HepG2 (cell line): ENCODE results near the gene GRIP2. TPM values are rescaled to one million over a fixed set of nuclear protein-coding genes. Genes with fewer than 3 reads are reported as not detected.

ENCODE experiments used
- ATAC-seq: fragments of 200-7000 bp; cut with Tn5 transposase; 3 replicates; pipeline ENCODE4 v1.9.1; 2020; ENCODE audit warnings: mild to moderate bottlenecking, moderate library complexity
- BruUV-seq: library from RNA; stranded (reverse); fragments of 400-500 nt; replicated peaks from 2 replicates; lab custom pipeline; 2021; lab: Mats Ljungman, UMichigan
- CTCF ChIA-PET: fragments of 300-600 bp; formaldehyde crosslinking; extraction: SDS; loops from one replicate; lab custom pipeline; 2021; ENCODE audit warnings: low total read pairs, inconsistent platforms, low intra/inter-chr PET ratio; lab: Yijun Ruan, JAX
- POLR2A ChIA-PET: fragments of 350-600 bp; sonication (Branson Sonifier 250); formaldehyde crosslinking; loops from one replicate; lab custom pipeline; 2020; ENCODE audit warnings: antibody characterized with exemption, inconsistent platforms; lab: Yijun Ruan, JAX
- DNase-seq: peaks from one replicate; pipeline ENCODE4 v3.0.0-alpha.2; 2015; ENCODE audit warnings: low spot score
- FAIRE-seq: peaks from 3 replicates; lab custom pipeline; 2011; peaks lifted over from hg19 to GRCh38; lab: Jason Lieb, UNC
- H2AFZ ChIP-seq: one replicate; pipeline ENCODE4 v1.6.1; 2011; ENCODE audit warnings: low read length, inconsistent platforms
- H3K27ac ChIP-seq: fragments of 300-600 bp; 3 replicates; pipeline ENCODE4 v1.8.0; 2011; ENCODE audit warnings: mixed run types, mild to moderate bottlenecking, mixed read lengths, low read length, inconsistent platforms; ENCODE audit not compliant: insufficient read depth; ENCODE audit errors: extremely low read length
- H3K27me3 ChIP-seq, 2 experiments: fragments of 200-600 bp in 1 of 2; 2 replicates in 1 of 2; 3 replicates in 1 of 2; pipeline versions ENCODE4 v1.6.0 to v1.8.0; 2011; ENCODE audit warnings: low read length in 2 of 2, mild to moderate bottlenecking in 2 of 2, moderate library complexity in 2 of 2, inconsistent platforms in 1 of 2; ENCODE audit not compliant: insufficient read depth in 2 of 2, control insufficient read depth in 1 of 2
- H3K36me3 ChIP-seq, 2 experiments: fragments of 200-600 bp in 1 of 2; replicated peaks in 1 of 2; 2 replicates in 1 of 2; 3 replicates in 1 of 2; pipeline versions ENCODE4 v1.5.1 to v1.8.0; 2011; ENCODE audit warnings: low read length in 2 of 2, inconsistent platforms in 1 of 2; ENCODE audit not compliant: insufficient read depth in 2 of 2, control insufficient read depth in 1 of 2
- H3K4me1 ChIP-seq: 2 replicates; pipeline ENCODE4 v1.5.1; 2012; ENCODE audit warnings: low read length, inconsistent platforms; ENCODE audit not compliant: insufficient read depth
- H3K4me2 ChIP-seq: 2 replicates; pipeline ENCODE4 v1.6.0; 2011; ENCODE audit warnings: low read depth, low read length, inconsistent platforms
- H3K4me3 ChIP-seq, 3 experiments: fragments of 200-600 bp in 1 of 3; sonication (generic), shearing (Covaris generic) in 1 of 3; replicated peaks in 1 of 3; 2 replicates each; pipeline ENCODE4 v1.5.1; 2011 to 2016; ENCODE audit warnings: low read length in 3 of 3, inconsistent platforms in 2 of 3, low read depth in 2 of 3, mild to moderate bottlenecking in 2 of 3, control low read depth in 1 of 3, mixed read lengths in 1 of 3; ENCODE audit not compliant: insufficient read depth in 1 of 3
- H3K79me2 ChIP-seq: one replicate; pipeline ENCODE4 v1.6.1; 2011; ENCODE audit warnings: low read length, inconsistent platforms; ENCODE audit not compliant: insufficient read depth
- H3K9ac ChIP-seq: 2 replicates; pipeline ENCODE4 v1.6.0; 2011; ENCODE audit warnings: mild to moderate bottlenecking, low read depth, low read length, inconsistent platforms; ENCODE audit not compliant: insufficient read depth
- H3K9me3 ChIP-seq: 2 replicates; pipeline ENCODE4 v1.5.1; 2012; ENCODE audit warnings: mild to moderate bottlenecking, low read length
- H4K20me1 ChIP-seq: 2 replicates; pipeline ENCODE4 v1.6.0; 2011; ENCODE audit warnings: inconsistent platforms, mild to moderate bottlenecking, low read length, moderate library complexity; ENCODE audit not compliant: insufficient read depth
- GLI4 ChIP-seq: sonication (generic); formaldehyde crosslinking; IDR thresholded peaks from 2 replicates; pipeline ENCODE4 v1.5.1; 2020; ENCODE audit warnings: missing genetic modification reagents, mild to moderate bottlenecking, moderate library complexity, borderline replicate concordance
- TSC22D2 ChIP-seq: sonication (generic); formaldehyde crosslinking; IDR thresholded peaks from 2 replicates; pipeline ENCODE4 v1.5.1; 2020; ENCODE audit warnings: missing genetic modification reagents, mild to moderate bottlenecking, borderline replicate concordance
- ZNF629 ChIP-seq: sonication (generic); formaldehyde crosslinking; conservative IDR thresholded peaks from 2 replicates; pipeline ENCODE4 v1.5.0; 2020; ENCODE audit warnings: missing genetic modification reagents
- WGBS: methylation state at CpG from one replicate; pipeline ENCODE4 v1.1.6; 2017; ENCODE audit warnings: low lambda C conversion rate; 5-methylcytosine and 5-hydroxymethylcytosine counted together
- in situ Hi-C: cut with HindIII; loops from 2 replicates; pipeline ENCODE4 v1.10.0; 2017; ENCODE audit warnings: low pct_unique_long_range_greater_than_20kb; ENCODE audit not compliant: extremely low pct_ligation_motif_present
- intact Hi-C: fragments of 100-400 bp; cut with micrococcal nuclease; formaldehyde crosslinking; loops from one replicate; pipeline ENCODE4 v1.10.0; 2022; ENCODE audit not compliant: unreplicated experiment
- polyA plus RNA-seq, 8 experiments: library from polyadenylated mRNA; depleted of rRNA in 3 of 8; stranded (reverse) in 7 of 8; unstranded in 1 of 8; fragments of >200 nt; fragmentation: Illumina TruSeq in 4 of 8; extraction: Trizol in 4 of 8; gene quantifications; 2 replicates each; pipeline versions ENCODE4 v1.2.1 to v1.2.3, GENCODE V29; 2011 to 2016; ENCODE audit warnings: low read depth in 4 of 8, missing spikeins in 1 of 8, mixed read lengths in 1 of 8; ENCODE audit not compliant: insufficient read depth in 1 of 8
- total RNA-seq, 5 experiments: library from RNA; depleted of rRNA; stranded (reverse); fragments of >200 nt; fragmentation: Illumina TruSeq; extraction: Trizol; gene quantifications; 2 replicates each; pipeline ENCODE4 v1.2.3, GENCODE V29; 2016; ENCODE audit warnings: low read depth in 1 of 5

Gene GRIP2
- total and polyA plus RNA-seq, 2 of the 13 experiments (the other 11 are each of a cell fraction or from before 2014, with no cell fraction given) = 0.11 to 0.24 TPM

DNA sequence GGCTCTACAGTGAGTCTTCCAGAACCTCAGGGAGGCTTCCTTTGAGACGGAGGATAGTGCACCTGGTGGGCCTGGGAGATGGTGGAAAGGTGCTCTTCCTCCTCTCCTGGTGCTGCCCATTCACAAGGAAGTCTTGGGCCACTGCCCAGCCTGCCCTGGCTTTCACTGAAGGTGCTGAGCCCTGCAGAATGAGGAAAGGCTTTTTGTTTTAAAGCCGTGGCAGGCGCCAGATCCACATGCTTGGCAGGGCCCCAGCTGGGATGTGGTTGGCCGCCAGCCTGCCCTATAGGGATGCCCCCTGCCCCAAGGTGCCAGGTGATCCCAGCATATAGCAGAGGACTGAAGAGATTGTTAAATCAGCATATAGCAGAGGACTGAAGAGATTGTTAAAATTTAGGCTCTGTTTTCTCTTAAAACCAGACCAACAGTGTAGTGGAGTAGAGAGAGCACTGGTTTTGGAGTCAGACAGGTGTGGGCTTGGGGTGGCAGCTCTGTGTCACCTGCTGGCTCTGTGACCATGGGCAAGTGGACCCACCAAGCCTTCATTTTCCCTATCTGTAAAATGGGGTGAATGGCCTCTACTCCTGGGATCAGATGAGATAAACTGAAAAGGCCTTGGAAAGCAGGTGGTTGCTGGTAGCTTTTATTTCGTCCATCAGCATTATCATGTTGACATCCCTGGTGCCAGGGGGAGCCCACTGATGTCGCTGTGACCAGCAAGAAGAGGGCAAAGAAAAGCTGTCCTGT is 84.4 kb downstream of the GRIP2 start:
- no peak overlapping the region for H3K27ac ChIP-seq
- no peak overlapping the region for H3K4me3 ChIP-seq
- in situ Hi-C loops = no loop called here
- BruUV-seq = no TSS peak
- POLR2A ChIA-PET = no interaction called here
- CTCF ChIA-PET = no interaction called here
- 93% methylated on average over 2 of the region's 6 CpGs for WGBS
- ATAC-seq (no peak), DNase-seq (no peak), FAIRE-seq (no peak)
- H4K20me1 ChIP-seq = no peaks in the 10 kb centered on the region
- intact Hi-C loops = no loop called here
- H2AFZ ChIP-seq = no peak overlapping the region
- H3K4me2 ChIP-seq = no peak overlapping the region
- H3K4me1 ChIP-seq = peaks cover 19% of the 10 kb centered on the region
- H3K27me3 ChIP-seq = no peaks in the 10 kb centered on the region
- H3K9ac ChIP-seq = no peak overlapping the region
- no peaks in the 10 kb centered on the region for H3K9me3 ChIP-seq
- no peaks in the 10 kb centered on the region for H3K79me2 ChIP-seq
- peak; percentile 72 for TF ChIP-seq ZNF629 (CRISPR knock-in tag)
- no peak for TF ChIP-seq TSC22D2 (CRISPR knock-in tag)
- peaks cover 8 to 38% of the 10 kb centered on the region in 2 experiments; a peak in 4 of 5 replicates for H3K36me3 ChIP-seq

DNA sequence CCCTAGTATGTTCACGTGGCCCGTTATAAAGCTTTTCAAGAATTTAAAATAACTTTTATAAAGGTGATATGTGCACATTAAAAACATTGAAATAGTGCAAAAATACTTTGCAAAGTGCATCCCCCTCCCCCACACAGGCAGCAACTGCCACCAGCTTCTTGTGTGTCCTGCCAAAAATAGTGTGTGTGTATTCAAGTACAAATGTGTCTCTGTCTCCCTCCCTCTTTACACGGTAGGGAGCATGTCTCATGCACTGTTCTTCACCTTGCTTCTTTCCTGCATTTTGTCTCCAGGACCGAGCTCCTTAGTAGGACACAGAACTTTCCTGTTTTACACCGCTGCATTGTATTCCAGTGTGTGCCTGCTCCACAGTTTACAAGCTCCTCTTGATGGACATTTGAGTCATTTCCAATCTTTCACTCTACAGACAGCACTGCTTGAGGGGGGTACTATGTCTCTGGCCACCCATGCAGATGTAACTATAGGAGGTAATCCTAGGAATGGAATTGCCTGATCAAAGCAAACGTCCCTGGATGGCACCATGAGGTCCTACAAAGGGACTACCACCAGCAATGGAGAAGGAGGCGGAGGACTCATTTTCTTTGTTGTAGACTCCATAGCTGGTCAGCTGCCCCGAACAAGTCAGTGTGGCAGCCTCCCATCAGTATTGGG is 85.4 kb downstream of the GRIP2 start:
- Histone ChIP-seq H2AFZ (no peak overlapping the region), H3K27me3 (no peaks in the 10 kb centered on the region), H3K4me3 (no peak overlapping the region), H3K4me2 (no peak overlapping the region), H3K36me3 (peaks cover 6 to 46% of the 10 kb centered on the region in 2 experiments; a peak in 4 of 5 replicates), H3K9ac (no peak overlapping the region), H3K9me3 (no peaks in the 10 kb centered on the region), H4K20me1 (no peaks in the 10 kb centered on the region), H3K79me2 (no peaks in the 10 kb centered on the region), H3K27ac (no peak overlapping the region), H3K4me1 (peaks cover 19% of the 10 kb centered on the region)
- ChIA-PET CTCF (no interaction called here), POLR2A (no interaction called here)
- no peak for DNase-seq
- no TSS peak for BruUV-seq
- intact Hi-C loops = no loop called here
- ATAC-seq = no peak
- FAIRE-seq = no peak
- no peak for TF ChIP-seq GLI4 (CRISPR knock-in tag)
- WGBS = 89% methylated on average over 8 of the region's 8 CpGs
- in situ Hi-C loops = no loop called here
